SK-N-SH treated with all-trans-retinoic acid at 6 μM for 48 hours (cell line): Measurements from ENCODE around the gene IGFL4.

Experiments used
- ATAC-seq: fragments of 200-7000 bp; cut with Tn5 transposase; 3 replicates; pipeline ENCODE4 v1.9.1; 2020; ENCODE audit warnings: mild to moderate bottlenecking, moderate library complexity
- ARNTL ChIP-seq: fragments of 450-650 bp; formaldehyde crosslinking; IDR thresholded peaks from 2 replicates; pipeline ENCODE4 v1.5.0; 2020; ENCODE audit warnings: low read depth, mild to moderate bottlenecking, moderate library complexity, borderline replicate concordance
- BACH2 ChIP-seq: fragments of 250-450 bp; sonication (Bioruptor Pico); IDR thresholded peaks from 2 replicates; pipeline ENCODE4 v1.9.0; 2021; ENCODE audit warnings: mild to moderate bottlenecking, borderline replicate concordance
- CREB5 ChIP-seq: fragments of 250-450 bp; sonication (Bioruptor Pico); IDR thresholded peaks from 2 replicates; pipeline ENCODE4 v1.5.1; 2020; ENCODE audit warnings: low read depth, mild to moderate bottlenecking, moderate library complexity
- CSDC2 ChIP-seq: fragments of 250-450 bp; sonication (Bioruptor Pico); IDR thresholded peaks from 2 replicates; pipeline ENCODE4 v1.5.0; 2020; ENCODE audit warnings: mild to moderate bottlenecking, moderate library complexity
- CSRNP3 ChIP-seq: fragments of 250-450 bp; sonication (Bioruptor Pico); IDR thresholded peaks from 2 replicates; pipeline ENCODE4 v1.5.1; 2021; ENCODE audit warnings: mild to moderate bottlenecking, moderate library complexity
- ISL1 ChIP-seq: fragments of 250-450 bp; sonication (Bioruptor Pico); IDR thresholded peaks from 2 replicates; pipeline ENCODE4 v2.1.2; 2022; ENCODE audit warnings: mild to moderate bottlenecking, moderate library complexity
- OSR1 ChIP-seq: fragments of 250-450 bp; sonication (Bioruptor Pico); IDR thresholded peaks from 2 replicates; pipeline ENCODE4 v1.8.0; 2022; ENCODE audit warnings: moderate library complexity, mild to moderate bottlenecking, inconsistent platforms
- PATZ1 ChIP-seq: fragments of 250-450 bp; sonication (Bioruptor Pico); IDR thresholded peaks from 2 replicates; pipeline ENCODE4 v1.8.0; 2020; ENCODE audit warnings: mild to moderate bottlenecking, moderate library complexity, borderline replicate concordance
- POU6F1 ChIP-seq: fragments of 250-450 bp; sonication (Bioruptor Pico); IDR thresholded peaks from 2 replicates; pipeline ENCODE4 v1.8.0; 2021; ENCODE audit warnings: low read depth, mild to moderate bottlenecking, moderate library complexity, borderline replicate concordance
- PPARA ChIP-seq: fragments of 250-450 bp; sonication (Bioruptor Pico); IDR thresholded peaks from 2 replicates; pipeline ENCODE4 v1.5.0; 2020; ENCODE audit warnings: mild to moderate bottlenecking, borderline replicate concordance
- RARB ChIP-seq: fragments of 250-450 bp; sonication (Bioruptor Pico); IDR thresholded peaks from 2 replicates; pipeline ENCODE4 v1.8.0; 2021; ENCODE audit warnings: mild to moderate bottlenecking, moderate library complexity
- SNAI2 ChIP-seq: fragments of 250-450 bp; sonication (Bioruptor Pico); IDR thresholded peaks from 2 replicates; pipeline ENCODE4 v1.5.0; 2020; ENCODE audit warnings: mild to moderate bottlenecking, moderate library complexity
- TOX ChIP-seq: fragments of 250-450 bp; sonication (Bioruptor Pico); IDR thresholded peaks from 2 replicates; pipeline ENCODE4 v1.8.0; 2021; ENCODE audit warnings: mild to moderate bottlenecking, moderate library complexity, borderline replicate concordance
- TSHZ2 ChIP-seq: fragments of 250-450 bp; sonication (Bioruptor Pico); IDR thresholded peaks from 2 replicates; pipeline ENCODE4 v1.5.0; 2020; ENCODE audit warnings: mild to moderate bottlenecking, moderate library complexity
- ZC3H10 ChIP-seq: fragments of 250-450 bp; sonication (Bioruptor Pico); IDR thresholded peaks from 2 replicates; pipeline ENCODE4 v1.5.1; 2021; ENCODE audit warnings: mild to moderate bottlenecking, moderate library complexity
- ZNF565 ChIP-seq: fragments of 450-650 bp; formaldehyde crosslinking; conservative IDR thresholded peaks from 2 replicates; pipeline ENCODE4 v1.5.0; 2020; ENCODE audit warnings: low read depth, mild to moderate bottlenecking, moderate library complexity
- ZNF70 ChIP-seq: fragments of 450-650 bp; formaldehyde crosslinking; IDR thresholded peaks from 2 replicates; pipeline ENCODE4 v1.5.0; 2020; ENCODE audit warnings: mild to moderate bottlenecking, moderate library complexity
- ZNF8 ChIP-seq: fragments of 450-650 bp; formaldehyde crosslinking; IDR thresholded peaks from 2 replicates; pipeline ENCODE4 v1.5.0; 2020; ENCODE audit warnings: mild to moderate bottlenecking, moderate library complexity

Gene IGFL4

GRCh38 chr19:46081928-46082727 is 41.3 kb upstream of the IGFL4 start:
- peak; percentile 53 for ATAC-seq
- TF ChIP-seq POU6F1 (CRISPR knock-in tag) = no peak
- TF ChIP-seq SNAI2 (CRISPR knock-in tag) = no peak
- TF ChIP-seq ISL1 (CRISPR knock-in tag) = no peak
- no peak for TF ChIP-seq ZNF565 (CRISPR knock-in tag)
- TF ChIP-seq RARB = no peak
- no peak for TF ChIP-seq PATZ1 (CRISPR knock-in tag)
- no peak for TF ChIP-seq CREB5 (CRISPR knock-in tag)
- no peak for TF ChIP-seq ZC3H10
- no peak for TF ChIP-seq ARNTL (CRISPR knock-in tag)
- TF ChIP-seq TSHZ2 (CRISPR knock-in tag) = no peak
- no peak for TF ChIP-seq PPARA (CRISPR knock-in tag)
- TF ChIP-seq OSR1 (CRISPR knock-in tag) = no peak
- no peak for TF ChIP-seq ZNF8 (CRISPR knock-in tag)
- no peak for TF ChIP-seq BACH2 (CRISPR knock-in tag)
- no peak for TF ChIP-seq CSDC2 (CRISPR knock-in tag)

- TF ChIP-seq BACH2 (CRISPR knock-in tag) (no peak), CSRNP3 (CRISPR knock-in tag) (no peak), TOX (CRISPR knock-in tag) (no peak), RARB (no peak), ZNF70 (CRISPR knock-in tag) (no peak), ZNF565 (CRISPR knock-in tag) (no peak), ARNTL (CRISPR knock-in tag) (no peak), PATZ1 (CRISPR knock-in tag) (no peak), PPARA (CRISPR knock-in tag) (no peak), OSR1 (CRISPR knock-in tag) (no peak)
- ATAC-seq = peak; percentile 47
These were observed 39.8 kb upstream of the IGFL4 start for GRCh38 chr19:46080561-46080960.
